ENCODE results near the gene MYO16.

DNA sequence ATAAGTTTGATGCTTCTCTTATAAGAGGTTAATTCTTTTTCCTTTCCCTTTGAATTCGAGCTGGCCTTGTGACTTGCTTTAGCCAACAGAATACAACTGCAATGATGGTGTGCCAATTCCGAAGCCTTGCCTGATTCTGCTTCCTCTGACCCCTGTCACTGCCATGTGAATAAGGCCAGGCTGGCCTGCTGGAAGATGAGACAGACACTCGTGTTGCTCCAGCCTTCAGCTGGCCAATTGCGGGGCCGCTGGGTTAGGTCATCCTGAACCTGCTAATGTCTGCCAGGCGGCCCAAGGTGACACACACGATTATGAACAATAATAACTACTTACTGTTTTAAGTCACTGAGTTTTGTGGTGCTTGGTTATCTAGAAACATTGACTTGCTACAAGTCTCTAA is 352.0 kb downstream of the MYO16 start:
- TF ChIP-seq, protein P1, sequence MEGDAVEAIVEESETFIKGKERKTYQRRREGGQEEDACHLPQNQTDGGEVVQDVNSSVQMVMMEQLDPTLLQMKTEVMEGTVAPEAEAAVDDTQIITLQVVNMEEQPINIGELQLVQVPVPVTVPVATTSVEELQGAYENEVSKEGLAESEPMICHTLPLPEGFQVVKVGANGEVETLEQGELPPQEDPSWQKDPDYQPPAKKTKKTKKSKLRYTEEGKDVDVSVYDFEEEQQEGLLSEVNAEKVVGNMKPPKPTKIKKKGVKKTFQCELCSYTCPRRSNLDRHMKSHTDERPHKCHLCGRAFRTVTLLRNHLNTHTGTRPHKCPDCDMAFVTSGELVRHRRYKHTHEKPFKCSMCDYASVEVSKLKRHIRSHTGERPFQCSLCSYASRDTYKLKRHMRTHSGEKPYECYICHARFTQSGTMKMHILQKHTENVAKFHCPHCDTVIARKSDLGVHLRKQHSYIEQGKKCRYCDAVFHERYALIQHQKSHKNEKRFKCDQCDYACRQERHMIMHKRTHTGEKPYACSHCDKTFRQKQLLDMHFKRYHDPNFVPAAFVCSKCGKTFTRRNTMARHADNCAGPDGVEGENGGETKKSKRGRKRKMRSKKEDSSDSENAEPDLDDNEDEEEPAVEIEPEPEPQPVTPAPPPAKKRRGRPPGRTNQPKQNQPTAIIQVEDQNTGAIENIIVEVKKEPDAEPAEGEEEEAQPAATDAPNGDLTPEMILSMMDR (IDR thresholded peaks at IDR 0.05) = no peak
- TF ChIP-seq EP300 (IDR thresholded peaks at IDR 0.05) (no peak), POLR2A (IDR thresholded peaks at IDR 0.05) (no peak)

All from ovary (tissue), 3 donors.